ENCODE results near the gene SVIL. TPM values are rescaled to one million over a fixed set of nuclear protein-coding genes. Genes with fewer than 3 reads are reported as not detected.

The SVIL gene, protein sequence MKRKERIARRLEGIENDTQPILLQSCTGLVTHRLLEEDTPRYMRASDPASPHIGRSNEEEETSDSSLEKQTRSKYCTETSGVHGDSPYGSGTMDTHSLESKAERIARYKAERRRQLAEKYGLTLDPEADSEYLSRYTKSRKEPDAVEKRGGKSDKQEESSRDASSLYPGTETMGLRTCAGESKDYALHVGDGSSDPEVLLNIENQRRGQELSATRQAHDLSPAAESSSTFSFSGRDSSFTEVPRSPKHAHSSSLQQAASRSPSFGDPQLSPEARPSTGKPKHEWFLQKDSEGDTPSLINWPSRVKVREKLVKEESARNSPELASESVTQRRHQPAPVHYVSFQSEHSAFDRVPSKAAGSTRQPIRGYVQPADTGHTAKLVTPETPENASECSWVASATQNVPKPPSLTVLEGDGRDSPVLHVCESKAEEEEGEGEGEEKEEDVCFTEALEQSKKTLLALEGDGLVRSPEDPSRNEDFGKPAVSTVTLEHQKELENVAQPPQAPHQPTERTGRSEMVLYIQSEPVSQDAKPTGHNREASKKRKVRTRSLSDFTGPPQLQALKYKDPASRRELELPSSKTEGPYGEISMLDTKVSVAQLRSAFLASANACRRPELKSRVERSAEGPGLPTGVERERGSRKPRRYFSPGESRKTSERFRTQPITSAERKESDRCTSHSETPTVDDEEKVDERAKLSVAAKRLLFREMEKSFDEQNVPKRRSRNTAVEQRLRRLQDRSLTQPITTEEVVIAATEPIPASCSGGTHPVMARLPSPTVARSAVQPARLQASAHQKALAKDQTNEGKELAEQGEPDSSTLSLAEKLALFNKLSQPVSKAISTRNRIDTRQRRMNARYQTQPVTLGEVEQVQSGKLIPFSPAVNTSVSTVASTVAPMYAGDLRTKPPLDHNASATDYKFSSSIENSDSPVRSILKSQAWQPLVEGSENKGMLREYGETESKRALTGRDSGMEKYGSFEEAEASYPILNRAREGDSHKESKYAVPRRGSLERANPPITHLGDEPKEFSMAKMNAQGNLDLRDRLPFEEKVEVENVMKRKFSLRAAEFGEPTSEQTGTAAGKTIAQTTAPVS (N-terminal part only)
- 10 to 100 TPM; 11.2 to 13.0 TPM for total RNA-seq

DNA sequence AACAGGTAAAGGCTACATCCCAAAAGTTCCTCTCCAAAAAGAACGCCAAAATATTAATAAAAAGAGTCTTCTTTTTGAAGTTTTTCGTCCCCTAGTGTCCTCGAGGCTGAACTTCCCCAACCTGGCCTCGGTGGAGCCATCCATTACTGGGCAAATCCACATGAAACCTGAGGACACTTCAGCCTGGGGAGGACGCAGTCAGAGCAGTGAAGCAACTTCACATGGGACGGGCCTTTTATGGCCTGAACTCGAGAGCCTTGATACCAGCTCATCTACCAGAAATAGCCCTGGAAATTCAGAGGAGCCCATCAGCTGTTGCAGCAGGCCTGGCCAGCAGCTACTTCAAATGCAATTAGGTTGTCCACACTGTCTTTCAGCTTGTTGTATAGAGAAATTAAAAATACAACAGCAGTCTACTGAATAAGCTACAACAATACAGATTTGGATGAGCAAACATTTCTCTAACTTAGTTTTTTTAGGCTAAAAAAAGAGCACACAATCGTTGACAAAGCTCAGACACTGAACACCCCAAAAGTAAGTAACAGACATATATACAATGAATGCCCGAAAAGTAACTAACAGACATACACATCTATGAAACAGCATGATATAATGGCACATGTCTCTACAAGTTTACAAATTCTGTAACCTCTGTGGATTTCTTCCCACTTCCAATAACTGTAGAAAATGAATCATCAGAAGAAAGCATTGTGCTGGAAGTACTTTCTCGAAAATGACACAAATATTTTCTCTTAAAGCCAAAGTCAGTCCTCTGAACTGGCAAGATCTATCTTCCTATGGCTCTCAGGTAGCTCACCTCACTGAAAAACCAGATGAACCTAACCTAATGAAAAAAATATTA, at the start of gene SVIL:
TSS of gene SVIL (minus strand) at position 208 of the 862 bp plus-strand sequence. CDS start 79,913 bp downstream, outside the sequence.
- Mint-ChIP-seq H3K27me3 (ENCODE audit: low read depth) (peaks cover 2% of the 10 kb centered on the region), H3K9me3 (ENCODE audit: insufficient read depth) (no peaks in the 10 kb centered on the region)

DNA sequence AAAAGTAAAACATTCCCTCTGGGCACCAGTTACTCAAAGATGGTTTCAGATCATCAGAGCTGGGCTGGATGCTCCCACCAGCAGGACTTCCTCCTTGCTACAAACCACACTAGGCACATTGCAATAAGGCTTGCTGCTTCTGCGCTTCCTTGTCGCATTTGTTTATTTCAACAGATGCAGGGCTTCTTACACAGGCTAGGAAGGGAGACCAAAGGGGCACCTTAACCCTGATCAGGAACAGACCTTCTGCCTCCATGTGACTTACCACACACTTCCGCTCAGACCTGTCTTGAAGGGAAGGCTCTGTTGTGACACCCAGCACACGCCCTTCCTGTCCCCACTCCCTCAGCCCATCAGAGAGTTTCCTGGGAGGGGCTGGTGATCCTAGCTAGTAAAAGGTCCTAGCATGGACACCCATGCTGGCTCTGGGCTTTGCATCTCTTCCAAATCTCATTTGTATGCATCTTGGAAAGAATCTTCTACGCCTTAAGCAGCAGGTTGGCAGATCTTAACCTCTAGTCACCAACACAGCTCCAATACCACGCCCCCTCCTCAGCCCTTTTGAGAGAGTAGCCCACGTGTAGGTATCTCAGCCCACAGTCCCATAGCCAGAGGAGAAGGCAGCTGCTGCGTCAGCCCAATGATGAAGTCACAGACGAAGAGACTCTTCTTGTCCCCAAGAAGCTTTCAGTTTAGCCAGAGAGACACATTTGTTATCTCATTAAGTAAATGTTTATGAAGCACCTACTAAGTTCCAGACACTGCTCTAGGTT, 47.1 kb upstream of the SVIL start:
- ChIA-PET CTCF (interaction anchor here (0.8 to 1.7 kb wide), 2 partner anchors 53 to 321 kb away, joined by 3 to 4 read pairs; no protein-coding TSS in a partner anchor), POLR2A (no interaction called here)
- peaks cover 16% of the 10 kb centered on the region for H3K9me3 Mint-ChIP-seq (ENCODE audit: insufficient read depth)
- ATAC-seq (peak; percentile 99), DNase-seq (peak; percentile 86)
- peaks cover 34% of the 10 kb centered on the region for H3K4me1 Mint-ChIP-seq (ENCODE audit: low read depth)
- peak overlapping the region; percentile 94 for H3K27ac Mint-ChIP-seq
- H3K27me3 Mint-ChIP-seq (ENCODE audit: low read depth): no peaks in the 10 kb centered on the region
- peaks cover 48% of the 10 kb centered on the region for H3K36me3 Mint-ChIP-seq (ENCODE audit: low read depth)
- peak overlapping the region; percentile 53 for H3K4me3 Mint-ChIP-seq

More for the DNA sequence above, at the start of gene SVIL:
- no peak for ATAC-seq
- peaks cover 30% of the 10 kb centered on the region for H3K4me1 Mint-ChIP-seq (ENCODE audit: low read depth)
- POLR2A ChIA-PET: no interaction called here
- peaks cover 3% of the 10 kb centered on the region for H3K36me3 Mint-ChIP-seq (ENCODE audit: low read depth)
- peak within 1 kb of the TSS; percentile 6 for H3K27ac Mint-ChIP-seq
- no peak within 1 kb of the TSS for H3K4me3 Mint-ChIP-seq
- no peak for DNase-seq
- CTCF ChIA-PET: interaction anchor here (0.8 kb wide), 1 partner anchor 44 kb away, joined by 3 read pairs; no protein-coding TSS in a partner anchor

DNA sequence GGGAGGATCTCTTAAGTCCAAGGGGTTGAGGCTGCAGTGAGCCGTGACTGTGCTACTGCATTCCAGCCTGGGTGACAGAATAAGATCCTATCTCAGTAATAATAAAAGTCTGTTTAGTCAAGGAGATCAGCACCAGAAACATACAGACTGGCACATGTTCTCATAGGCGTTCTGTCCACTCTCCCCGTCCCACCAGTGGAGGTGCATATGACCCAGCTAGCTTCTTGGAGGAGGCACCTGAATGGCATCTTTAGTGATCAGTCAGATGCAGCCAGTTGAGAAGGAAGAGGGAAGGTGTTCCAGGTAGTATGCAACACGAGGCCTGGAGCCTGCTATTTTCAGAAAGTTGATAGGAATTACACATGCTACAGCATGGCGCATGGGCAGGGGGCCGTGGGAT, 45.3 kb upstream of the SVIL start:
- Mint-ChIP-seq H3K27ac (peak overlapping the region; percentile 94), H3K27me3 (ENCODE audit: low read depth) (no peaks in the 10 kb centered on the region), H3K4me1 (ENCODE audit: low read depth) (peaks cover 37% of the 10 kb centered on the region), H3K36me3 (ENCODE audit: low read depth) (peaks cover 55% of the 10 kb centered on the region), H3K4me3 (no peak overlapping the region), H3K9me3 (ENCODE audit: insufficient read depth) (peaks cover 29% of the 10 kb centered on the region)
- CTCF ChIA-PET: no interaction called here
- ATAC-seq: no peak
- no peak for DNase-seq
- POLR2A ChIA-PET: no interaction called here

DNA sequence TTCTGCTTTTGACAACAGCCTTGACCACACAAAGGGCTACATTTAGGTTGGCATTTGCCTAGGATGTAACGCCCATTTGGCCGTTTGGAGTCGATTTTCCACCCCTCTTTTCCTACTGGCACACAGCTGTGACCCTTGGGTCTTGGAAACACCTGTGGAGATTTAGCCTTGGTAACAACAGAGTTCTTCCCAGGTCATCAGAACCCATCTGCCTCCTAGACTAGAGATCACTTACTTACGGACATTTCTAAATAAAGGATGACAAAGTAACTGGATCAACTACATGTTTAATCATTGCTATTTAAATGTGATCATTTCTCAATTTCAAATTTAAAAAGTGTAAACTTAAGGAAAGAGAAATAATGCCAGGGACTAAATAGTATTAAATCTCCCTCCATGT, 42.0 kb upstream of the SVIL start:
- Mint-ChIP-seq H3K36me3 (ENCODE audit: low read depth) (peaks cover 37% of the 10 kb centered on the region), H3K4me1 (ENCODE audit: low read depth) (peaks cover 21% of the 10 kb centered on the region), H3K9me3 (ENCODE audit: insufficient read depth) (peaks cover 33% of the 10 kb centered on the region), H3K4me3 (no peak overlapping the region), H3K27ac (no peak overlapping the region), H3K27me3 (ENCODE audit: low read depth) (no peaks in the 10 kb centered on the region)
- ChIA-PET POLR2A (no interaction called here), CTCF (no interaction called here)
- DNase-seq (no peak), ATAC-seq (no peak)

DNA sequence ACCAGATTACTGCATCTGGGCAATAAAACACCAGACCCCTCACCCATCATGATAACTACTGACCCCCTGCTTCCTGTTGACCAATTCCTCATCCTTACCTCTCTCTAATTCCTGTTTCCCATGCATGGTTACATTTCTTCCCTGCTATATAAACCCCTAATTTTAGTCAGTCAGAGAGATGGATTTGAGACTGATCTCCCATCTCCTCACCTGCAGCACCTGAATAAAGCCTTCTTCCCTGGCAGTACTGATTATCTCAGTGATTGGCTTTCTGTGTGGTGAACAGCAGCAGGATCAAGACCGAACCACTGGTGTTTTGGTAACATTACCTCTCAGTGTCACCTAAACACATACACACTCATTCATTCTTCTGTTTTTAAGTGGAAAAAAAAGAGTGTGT, 41.2 kb upstream of the SVIL start:
- H3K27me3 Mint-ChIP-seq (ENCODE audit: low read depth): no peaks in the 10 kb centered on the region
- ChIA-PET CTCF (no interaction called here), POLR2A (no interaction called here)
- ATAC-seq: no peak
- peaks cover 33% of the 10 kb centered on the region for H3K9me3 Mint-ChIP-seq (ENCODE audit: insufficient read depth)
- H3K27ac Mint-ChIP-seq: no peak overlapping the region
- no peak overlapping the region for H3K4me3 Mint-ChIP-seq
- no peak for DNase-seq
- H3K36me3 Mint-ChIP-seq (ENCODE audit: low read depth): peaks cover 35% of the 10 kb centered on the region
- H3K4me1 Mint-ChIP-seq (ENCODE audit: low read depth): peaks cover 13% of the 10 kb centered on the region

DNA sequence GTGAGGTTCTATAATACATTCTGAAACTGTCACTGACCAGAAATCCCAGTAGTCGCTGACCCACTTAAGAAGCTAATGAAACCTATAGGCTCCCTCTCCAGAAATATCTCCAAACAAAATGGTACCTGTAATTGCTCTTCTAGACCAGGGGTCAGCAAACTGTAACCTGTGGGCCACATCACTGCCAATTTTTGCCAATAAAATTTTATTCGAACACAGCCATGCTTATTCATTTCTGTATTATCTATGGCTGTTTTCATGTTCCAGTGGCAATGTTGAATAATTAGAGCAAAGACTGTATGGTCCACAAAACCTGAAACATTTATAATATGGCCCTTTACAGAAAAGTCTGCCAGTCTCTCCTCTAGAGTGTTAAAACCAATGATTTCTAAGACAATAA, 37.2 kb upstream of the SVIL start:
- Mint-ChIP-seq H3K4me1 (ENCODE audit: low read depth) (peaks cover 3% of the 10 kb centered on the region), H3K9me3 (ENCODE audit: insufficient read depth) (peaks cover 23% of the 10 kb centered on the region), H3K27me3 (ENCODE audit: low read depth) (peaks cover 5% of the 10 kb centered on the region), H3K36me3 (ENCODE audit: low read depth) (peaks cover 23% of the 10 kb centered on the region), H3K27ac (no peak overlapping the region), H3K4me3 (no peak overlapping the region)
- ChIA-PET POLR2A (no interaction called here), CTCF (no interaction called here)
- ATAC-seq: no peak
- no peak for DNase-seq

DNA sequence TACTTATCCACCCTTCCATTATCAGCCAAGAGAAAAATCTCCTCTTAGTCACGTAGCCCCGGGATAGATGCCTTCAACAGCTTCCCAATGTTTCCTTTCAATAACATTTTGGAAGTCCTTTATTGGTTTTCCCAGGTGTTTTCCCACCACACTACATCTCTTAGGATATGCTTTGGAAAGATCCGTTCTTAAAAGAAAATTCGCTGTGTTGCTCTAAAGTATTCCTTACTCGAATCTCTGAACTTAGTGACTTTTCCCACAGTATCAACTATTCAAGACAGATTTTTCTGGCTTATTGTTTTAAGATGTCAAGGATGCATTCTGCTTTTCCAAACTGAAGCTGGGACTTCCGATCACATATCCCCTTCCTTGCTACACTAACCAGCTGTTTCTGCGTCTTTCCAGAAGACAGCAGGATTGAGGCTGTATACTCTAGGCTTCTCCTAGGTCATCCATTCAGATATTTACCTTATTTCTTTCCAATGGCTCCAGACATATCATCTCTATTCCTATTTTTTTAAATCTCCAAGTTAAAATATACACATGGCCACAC, 36.5 kb upstream of the SVIL start:
- POLR2A ChIA-PET: interaction anchor here (0.6 kb wide), 1 partner anchor 17 kb away, joined by 5 read pairs; no protein-coding TSS in a partner anchor
- peaks cover 7% of the 10 kb centered on the region for H3K27me3 Mint-ChIP-seq (ENCODE audit: low read depth)
- CTCF ChIA-PET: no interaction called here

DNA sequence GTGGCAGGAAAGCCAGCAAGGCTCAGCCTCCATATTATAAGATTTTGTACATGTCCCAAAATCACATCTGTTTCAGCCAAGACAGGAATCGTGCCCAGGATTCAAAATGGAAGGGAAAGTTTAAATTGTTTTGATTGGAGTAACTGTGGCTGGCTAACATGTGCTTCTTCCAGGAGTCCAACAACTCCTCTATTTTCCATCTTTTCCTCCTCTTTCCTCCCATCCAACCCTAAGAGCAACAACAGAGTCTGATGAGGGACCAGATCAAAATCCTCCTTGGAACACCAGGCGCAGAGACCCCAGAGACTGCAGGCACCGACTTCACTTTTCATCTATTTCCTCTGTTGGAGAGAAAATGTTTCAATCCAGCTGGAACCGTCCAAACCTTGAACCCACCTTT, 36.0 kb upstream of the SVIL start:
- POLR2A ChIA-PET: interaction anchor here (0.6 kb wide), 1 partner anchor 18 kb away, joined by 5 read pairs; no protein-coding TSS in a partner anchor

More for the DNA sequence above, 36.5 kb upstream of the SVIL start:
- Mint-ChIP-seq H3K4me3 (no peak overlapping the region), H3K27ac (no peak overlapping the region), H3K9me3 (ENCODE audit: insufficient read depth) (peaks cover 21% of the 10 kb centered on the region), H3K36me3 (ENCODE audit: low read depth) (peaks cover 19% of the 10 kb centered on the region), H3K4me1 (ENCODE audit: low read depth) (peaks cover 3% of the 10 kb centered on the region)
- DNase-seq (no peak), ATAC-seq (no peak)

DNA sequence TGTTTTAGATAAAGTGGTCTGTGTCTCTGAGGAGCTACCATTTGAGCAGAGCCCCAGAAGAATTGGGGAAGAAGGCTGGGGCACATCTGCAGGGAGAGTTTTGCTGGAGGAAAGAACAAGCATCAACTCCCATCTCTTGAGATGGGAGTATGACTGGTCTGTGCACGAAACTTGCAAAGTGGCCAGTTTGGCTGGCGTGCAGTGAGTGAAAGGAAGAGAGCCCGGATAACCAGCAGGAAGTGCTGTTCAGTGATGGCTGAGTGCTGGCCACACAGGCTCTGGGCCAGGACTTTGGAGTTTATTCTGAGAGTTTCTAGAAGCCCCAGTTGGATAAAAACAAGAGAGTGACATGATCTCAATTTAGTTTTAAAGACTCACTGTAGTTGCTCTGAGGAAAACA, 34.4 kb upstream of the SVIL start:
- Mint-ChIP-seq H3K4me3 (no peak overlapping the region), H3K27me3 (ENCODE audit: low read depth) (peaks cover 7% of the 10 kb centered on the region), H3K4me1 (ENCODE audit: low read depth) (no peaks in the 10 kb centered on the region), H3K36me3 (ENCODE audit: low read depth) (peaks cover 8% of the 10 kb centered on the region), H3K9me3 (ENCODE audit: insufficient read depth) (peaks cover 5% of the 10 kb centered on the region), H3K27ac (no peak overlapping the region)
- ATAC-seq (no peak), DNase-seq (no peak)
- CTCF ChIA-PET: no interaction called here
- POLR2A ChIA-PET: no interaction called here

More for the DNA sequence above, 36.0 kb upstream of the SVIL start:
- Mint-ChIP-seq H3K27ac (no peak overlapping the region), H3K36me3 (ENCODE audit: low read depth) (peaks cover 14% of the 10 kb centered on the region), H3K4me1 (ENCODE audit: low read depth) (peaks cover 3% of the 10 kb centered on the region), H3K4me3 (no peak overlapping the region), H3K27me3 (ENCODE audit: low read depth) (peaks cover 7% of the 10 kb centered on the region), H3K9me3 (ENCODE audit: insufficient read depth) (peaks cover 16% of the 10 kb centered on the region)
- no peak for ATAC-seq
- CTCF ChIA-PET: no interaction called here
- no peak for DNase-seq

DNA sequence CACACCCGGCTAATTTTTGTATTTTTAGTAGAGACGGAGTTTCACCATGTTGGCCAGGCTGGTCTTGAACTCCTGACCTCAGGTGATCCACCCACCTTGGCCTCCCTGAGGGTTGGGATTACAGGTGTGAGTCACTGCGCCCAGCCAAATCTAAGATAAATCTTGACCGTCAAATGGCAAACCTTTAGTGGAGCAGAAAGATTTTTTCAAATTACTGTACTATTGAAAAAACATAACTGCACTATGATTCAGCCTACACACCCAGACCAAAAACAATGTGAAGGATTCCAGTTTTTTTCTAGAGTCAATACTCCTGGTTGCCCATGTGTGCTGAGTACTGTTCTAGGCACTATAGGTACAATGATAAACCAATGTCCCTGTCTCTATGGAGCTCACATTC, 33.9 kb upstream of the SVIL start:
- H3K4me3 Mint-ChIP-seq: no peak overlapping the region
- peaks cover 5% of the 10 kb centered on the region for H3K9me3 Mint-ChIP-seq (ENCODE audit: insufficient read depth)
- no peak for DNase-seq
- ChIA-PET POLR2A (no interaction called here), CTCF (interaction anchor here (1.1 kb wide), 1 partner anchor 22 kb away, joined by 3 read pairs; no protein-coding TSS in a partner anchor)
- no peak overlapping the region for H3K27ac Mint-ChIP-seq
- peaks cover 7% of the 10 kb centered on the region for H3K27me3 Mint-ChIP-seq (ENCODE audit: low read depth)
- no peak for ATAC-seq
- peaks cover 6% of the 10 kb centered on the region for H3K36me3 Mint-ChIP-seq (ENCODE audit: low read depth)
- no peaks in the 10 kb centered on the region for H3K4me1 Mint-ChIP-seq (ENCODE audit: low read depth)
